HG03108 (cell line): ENCODE measurements around the gene APOBEC3C.
"Not testable (repeated sequence)": the region's sequence is repeated elsewhere in the genome, so short reads cannot be mapped to it uniquely, and the experiment has no call there.

ENCODE experiments used
- ATAC-seq: cut with Tn5 transposase; IDR thresholded peaks from one replicate; pipeline ENCODE4 v1.9.1; 2021; ENCODE audit warnings: moderate library complexity; ENCODE audit not compliant: unreplicated experiment

The APOBEC3C gene

DNA sequence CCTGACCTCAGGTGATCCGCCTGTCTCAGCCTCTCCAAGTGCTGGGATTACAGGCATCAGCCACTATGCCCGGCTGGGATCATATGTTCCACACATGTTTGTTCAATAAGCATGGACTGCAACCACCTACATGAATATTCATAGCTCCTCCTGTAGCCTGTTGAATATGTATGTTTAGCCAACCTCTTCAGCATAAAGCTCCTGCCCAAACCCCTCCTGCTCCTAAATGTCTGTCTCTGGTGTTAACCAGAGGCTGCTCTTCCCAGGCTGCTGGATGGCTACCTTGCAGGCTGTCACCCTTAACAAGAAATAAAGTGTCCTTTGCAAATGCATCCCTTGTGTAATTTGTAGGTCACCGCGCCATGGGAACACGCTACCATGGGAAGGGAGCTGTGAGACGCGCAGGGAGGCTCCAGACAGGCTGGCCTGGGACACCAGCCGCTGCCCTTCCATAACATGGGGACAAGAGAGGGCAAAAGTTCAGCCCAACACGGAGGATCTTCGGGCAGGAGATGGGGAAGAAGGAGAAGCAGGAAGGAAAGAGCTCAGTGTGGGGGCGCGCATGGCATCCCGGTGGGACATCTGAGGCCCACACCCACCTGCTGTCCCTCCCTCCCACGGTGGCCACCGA, 6.1 kb downstream of the APOBEC3C start:
- ATAC-seq, result peak; percentile 4

GRCh38 chr22:39021552-39022250, 7.6 kb downstream of the APOBEC3C start:
- ATAC-seq, result no peak

DNA sequence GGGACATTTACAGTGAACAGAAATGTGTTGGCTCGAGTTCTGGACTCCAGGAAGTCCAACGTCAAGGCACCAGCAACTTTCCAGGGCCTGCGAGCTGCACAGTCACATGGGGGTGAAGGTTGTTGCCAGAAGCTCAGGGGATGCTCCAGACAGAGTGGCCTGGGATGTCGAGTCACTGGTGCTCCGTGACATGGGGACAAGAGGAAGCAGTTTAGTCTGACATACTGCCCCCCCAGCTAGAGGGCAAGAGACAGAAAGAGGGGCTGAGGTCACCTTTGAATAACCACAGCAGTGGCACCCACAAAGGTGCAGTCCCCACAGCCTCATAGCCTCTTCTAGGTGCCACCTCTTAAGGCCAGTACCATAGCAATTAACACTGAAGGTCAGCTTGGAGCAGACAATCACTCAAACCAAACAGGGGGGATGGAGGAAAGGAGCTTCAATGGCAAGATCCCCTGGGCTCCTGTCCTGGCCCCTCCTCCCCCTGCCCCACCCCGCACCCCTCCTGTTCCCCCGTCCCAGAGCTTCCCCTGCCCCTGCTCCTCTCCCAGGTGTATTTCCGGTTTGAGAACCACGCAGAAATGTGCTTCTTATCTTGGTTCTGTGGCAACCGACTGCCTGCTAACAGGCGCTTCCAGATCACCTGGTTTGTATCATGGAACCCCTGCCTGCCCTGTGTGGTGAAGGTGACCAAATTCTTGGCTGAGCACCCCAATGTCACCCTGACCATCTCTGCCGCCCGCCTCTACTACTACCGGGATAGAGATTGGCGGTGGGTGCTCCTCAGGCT, 10.7 kb downstream of the APOBEC3C start:
- no peak for ATAC-seq

- no peak for ATAC-seq
Observed at GRCh38 chr22:39026509-39027150, 12.6 kb downstream of the APOBEC3C start.

DNA sequence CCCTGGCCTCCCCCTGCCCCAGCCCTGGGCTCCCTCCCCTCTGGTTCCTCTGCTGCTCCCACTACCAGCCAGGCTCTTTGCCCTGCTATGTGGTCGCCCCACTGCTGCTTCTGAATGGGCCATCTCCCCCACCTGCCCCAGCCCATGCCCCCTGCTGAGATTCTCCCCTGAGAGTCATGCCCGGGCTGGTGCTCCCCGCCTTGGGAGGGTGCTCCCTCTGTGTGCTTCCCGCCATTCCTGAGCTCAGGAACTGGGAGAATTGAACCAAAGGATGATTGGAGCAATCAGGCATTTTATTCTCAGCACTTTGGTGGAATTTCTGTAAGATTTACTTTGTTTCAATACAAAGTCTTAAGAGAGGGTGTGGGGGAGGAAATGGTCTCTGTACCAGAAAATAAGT, 13.7 kb downstream of the APOBEC3C start:
- no peak for ATAC-seq

DNA sequence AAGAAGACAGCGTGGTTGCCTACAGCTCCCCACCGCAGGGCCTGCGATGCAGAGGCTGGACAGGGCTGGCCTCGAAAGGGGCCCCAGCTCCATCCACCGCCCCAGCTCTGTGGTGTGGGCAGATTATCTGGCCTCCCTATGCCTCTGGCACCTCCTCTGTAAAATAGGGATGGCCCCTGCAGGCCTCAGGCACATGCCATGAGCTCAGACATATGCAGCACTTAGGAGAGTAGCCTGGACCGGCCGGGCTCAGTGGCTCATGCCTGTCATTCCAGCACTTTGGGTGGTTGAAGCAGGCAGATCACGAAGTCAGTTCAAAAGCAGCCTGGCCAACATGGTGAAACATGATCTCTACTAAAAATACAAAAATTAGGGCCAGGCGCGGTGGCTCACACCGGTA, 14.2 kb downstream of the APOBEC3C start:
- no peak for ATAC-seq

DNA sequence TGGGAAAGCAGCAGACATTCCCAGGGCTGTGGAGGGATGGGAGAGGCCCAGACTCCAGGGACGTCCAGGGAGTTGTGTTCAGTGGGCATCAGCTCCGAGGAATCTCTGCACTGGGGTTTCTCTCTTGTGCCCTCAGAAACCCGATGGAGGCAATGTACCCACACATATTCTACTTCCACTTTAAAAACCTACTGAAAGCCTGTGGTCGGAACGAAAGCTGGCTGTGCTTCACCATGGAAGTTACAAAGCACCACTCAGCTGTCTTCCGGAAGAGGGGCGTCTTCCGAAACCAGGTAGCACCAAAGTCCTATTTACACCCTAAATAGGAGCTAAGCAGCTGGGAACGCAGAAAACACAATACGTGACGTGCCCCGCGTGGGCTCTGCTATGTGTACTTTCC, 15.2 kb downstream of the APOBEC3C start:
- no peak for ATAC-seq

DNA sequence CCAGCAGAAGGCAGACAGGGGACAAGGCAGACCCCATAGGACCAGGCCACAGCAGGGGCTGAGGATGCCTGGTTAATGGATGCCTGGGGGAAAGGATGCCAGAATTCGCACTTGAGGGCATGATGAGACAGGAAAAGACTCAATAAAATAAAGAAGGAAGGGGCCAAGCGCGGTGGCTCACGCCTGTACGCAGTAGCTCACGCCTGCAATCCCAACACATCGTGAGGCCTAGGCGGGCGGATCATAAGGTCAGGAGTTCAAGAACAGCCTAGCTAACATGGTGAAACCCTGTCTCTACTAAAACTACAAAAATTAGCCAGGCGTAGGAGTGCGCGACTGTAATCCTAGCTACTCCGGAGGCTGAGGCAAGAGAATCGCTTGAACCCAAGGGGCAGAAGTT, 16.6 kb downstream of the APOBEC3C start:
- no peak for ATAC-seq

- ATAC-seq, result not testable (repeated sequence)
Observed at GRCh38 chr22:39031434-39032295, 17.6 kb downstream of the APOBEC3C start.

DNA sequence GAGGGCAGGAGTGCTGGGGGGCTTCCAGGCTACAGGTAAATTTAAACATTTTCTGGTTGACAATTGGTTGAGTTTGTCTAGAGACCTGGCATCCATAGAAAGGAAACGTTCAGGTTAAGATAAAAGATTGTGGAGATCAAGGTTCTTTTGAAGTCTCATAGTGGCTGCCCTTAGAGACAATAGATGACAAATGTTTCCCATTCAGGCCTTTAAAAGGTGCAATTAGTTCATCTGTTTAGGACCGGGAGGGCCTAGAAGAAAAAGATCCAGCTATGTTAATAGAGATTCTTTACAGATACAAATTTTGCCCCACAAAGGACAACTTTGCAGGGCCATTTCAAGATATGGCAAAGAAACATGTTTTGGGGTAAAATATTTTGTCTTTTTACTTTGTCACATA, 23.0 kb downstream of the APOBEC3C start:
- ATAC-seq, result not testable (repeated sequence)

DNA sequence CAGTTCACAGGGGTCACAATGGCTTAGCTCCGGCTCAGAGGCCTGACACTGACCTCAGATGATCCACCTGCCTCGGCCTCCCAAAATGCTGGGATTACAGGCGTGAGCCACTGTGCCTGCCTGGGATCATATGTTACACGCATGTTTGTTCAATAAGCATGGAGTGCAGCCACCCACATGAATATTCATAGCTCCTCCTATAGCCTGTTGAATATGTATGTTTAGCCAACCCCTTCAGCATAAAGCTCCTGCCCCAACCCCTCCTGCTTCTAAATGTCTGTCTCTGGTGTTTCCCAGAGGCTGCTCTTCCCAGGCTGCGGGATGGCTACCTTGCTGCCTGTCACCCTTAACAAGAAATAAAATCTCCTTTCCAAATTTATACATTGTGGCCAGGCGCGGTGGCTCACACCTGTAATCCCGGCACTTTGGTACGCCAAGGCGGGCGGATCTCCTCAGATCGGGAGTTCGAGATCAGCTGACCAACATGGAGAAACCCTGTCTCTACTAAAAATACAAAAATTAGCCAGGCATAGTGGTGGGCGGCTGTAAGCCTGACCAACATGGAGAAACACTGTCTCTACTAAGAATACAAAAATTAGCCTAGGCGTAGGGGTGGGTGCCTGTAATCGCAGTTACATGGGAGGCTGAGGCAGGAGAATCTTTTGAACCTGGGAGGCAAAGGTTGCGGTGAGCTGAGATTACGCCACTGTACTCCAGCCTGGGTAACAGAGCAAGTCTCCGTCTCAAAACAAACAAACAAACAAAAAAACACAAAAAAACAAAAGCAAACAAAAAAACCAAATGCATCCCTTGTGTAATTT, 25.5 kb downstream of the APOBEC3C start:
- no peak for ATAC-seq

GRCh38 chr22:39040155-39040537, 26.1 kb downstream of the APOBEC3C start:
- ATAC-seq, result not testable (repeated sequence)

- ATAC-seq, result peak; percentile 92
Observed at GRCh38 chr22:39040538-39041296, 26.7 kb downstream of the APOBEC3C start, which contains the start of gene APOBEC3F. APOBEC3F (plus strand) TSS chr22:39040864; CDS start chr22:39040961, 97 bp downstream.

GRCh38 chr22:39041908-39042307, 27.9 kb downstream of the APOBEC3C start:
- ATAC-seq, result no peak

DNA sequence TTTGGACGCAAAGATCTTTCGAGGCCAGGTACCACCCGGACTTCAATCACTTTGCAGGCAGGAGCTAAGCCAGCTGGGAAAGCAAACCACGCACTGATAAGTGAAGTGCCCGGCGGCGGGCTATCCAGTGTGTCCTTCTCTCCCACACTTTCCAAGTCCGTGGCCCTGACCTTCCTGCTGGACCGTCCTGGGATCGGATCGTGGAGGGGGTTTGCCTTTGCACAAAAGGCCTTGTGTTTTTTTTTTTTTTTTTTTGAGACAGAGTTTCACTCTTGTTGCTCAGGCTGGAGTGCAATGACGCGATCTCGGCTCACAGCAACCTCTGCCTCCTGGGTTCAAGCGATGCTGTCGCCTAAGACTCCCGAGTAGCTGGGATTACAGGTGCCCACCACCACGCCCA, 29.0 kb downstream of the APOBEC3C start:
- ATAC-seq, result not testable (repeated sequence)

DNA sequence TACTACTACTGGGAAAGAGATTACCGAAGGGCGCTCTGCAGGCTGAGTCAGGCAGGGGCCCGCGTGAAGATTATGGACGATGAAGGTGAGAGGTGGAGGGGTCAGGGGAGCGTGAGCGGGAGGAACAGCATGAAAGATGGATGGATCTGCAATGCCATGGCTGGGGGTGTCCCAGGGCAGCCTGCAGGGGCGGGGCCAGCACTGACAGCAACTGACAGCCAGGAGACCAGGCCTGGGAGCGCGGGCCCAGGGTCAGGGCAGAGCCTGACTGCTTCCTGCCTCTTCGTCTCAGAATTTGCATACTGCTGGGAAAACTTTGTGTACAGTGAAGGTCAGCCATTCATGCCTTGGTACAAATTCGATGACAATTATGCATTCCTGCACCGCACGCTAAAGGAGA, 31.1 kb downstream of the APOBEC3C start:
- ATAC-seq, result not testable (repeated sequence)

DNA sequence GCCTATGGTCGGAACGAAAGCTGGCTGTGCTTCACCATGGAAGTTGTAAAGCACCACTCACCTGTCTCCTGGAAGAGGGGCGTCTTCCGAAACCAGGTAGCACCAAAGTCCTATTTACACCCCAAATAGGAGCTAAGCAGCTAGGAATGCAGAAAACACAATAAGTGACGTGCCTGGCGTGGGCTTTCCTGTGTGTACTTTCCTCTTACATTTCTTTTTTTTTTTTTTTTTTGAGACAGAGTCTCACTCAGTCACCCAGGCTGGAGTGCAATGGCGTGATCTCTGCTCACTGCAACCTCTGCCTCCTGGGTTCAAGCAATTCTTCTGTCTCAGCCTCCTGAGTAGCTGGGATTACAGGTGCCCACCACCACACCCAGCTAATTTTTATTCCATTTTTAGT, 35.4 kb downstream of the APOBEC3C start:
- not testable (repeated sequence) for ATAC-seq

GRCh38 chr22:39051844-39052495, 37.9 kb downstream of the APOBEC3C start:
- ATAC-seq, result not testable (repeated sequence)
